Measurements from ENCODE around the gene TMED4.

DNA sequence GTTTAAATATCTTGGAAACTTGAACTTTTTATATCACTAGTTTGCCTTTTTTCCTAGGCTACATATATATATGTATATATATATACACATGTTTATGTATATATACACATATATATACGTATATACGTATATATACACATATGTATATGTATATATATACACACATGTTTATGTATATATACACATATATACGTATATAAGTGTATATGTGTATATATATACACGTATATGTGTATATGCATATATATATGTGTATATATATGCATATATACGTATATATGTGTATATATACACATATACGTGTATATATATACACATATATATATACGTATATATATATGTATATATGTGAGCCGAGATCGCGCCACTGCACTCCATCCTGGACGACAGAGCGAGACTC, 34.5 kb upstream of the TMED4 start:
- TF ChIP-seq POLR2AphosphoS5 (IDR thresholded peaks at IDR 0.05; ENCODE audit: borderline replicate concordance, low read depth, low read length) (no peak), EZH2 (IDR thresholded peaks at IDR 0.05) (no peak)
